ENCODE results near the gene SLC23A3.

- TF ChIP-seq, protein P1, sequence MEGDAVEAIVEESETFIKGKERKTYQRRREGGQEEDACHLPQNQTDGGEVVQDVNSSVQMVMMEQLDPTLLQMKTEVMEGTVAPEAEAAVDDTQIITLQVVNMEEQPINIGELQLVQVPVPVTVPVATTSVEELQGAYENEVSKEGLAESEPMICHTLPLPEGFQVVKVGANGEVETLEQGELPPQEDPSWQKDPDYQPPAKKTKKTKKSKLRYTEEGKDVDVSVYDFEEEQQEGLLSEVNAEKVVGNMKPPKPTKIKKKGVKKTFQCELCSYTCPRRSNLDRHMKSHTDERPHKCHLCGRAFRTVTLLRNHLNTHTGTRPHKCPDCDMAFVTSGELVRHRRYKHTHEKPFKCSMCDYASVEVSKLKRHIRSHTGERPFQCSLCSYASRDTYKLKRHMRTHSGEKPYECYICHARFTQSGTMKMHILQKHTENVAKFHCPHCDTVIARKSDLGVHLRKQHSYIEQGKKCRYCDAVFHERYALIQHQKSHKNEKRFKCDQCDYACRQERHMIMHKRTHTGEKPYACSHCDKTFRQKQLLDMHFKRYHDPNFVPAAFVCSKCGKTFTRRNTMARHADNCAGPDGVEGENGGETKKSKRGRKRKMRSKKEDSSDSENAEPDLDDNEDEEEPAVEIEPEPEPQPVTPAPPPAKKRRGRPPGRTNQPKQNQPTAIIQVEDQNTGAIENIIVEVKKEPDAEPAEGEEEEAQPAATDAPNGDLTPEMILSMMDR (IDR thresholded peaks at IDR 0.05) = no peak
- no peak for TF ChIP-seq POLR2AphosphoS5 (IDR thresholded peaks at IDR 0.05)
- TF ChIP-seq EP300 (IDR thresholded peaks at IDR 0.05) = no peak
- TF ChIP-seq POLR2A (IDR thresholded peaks at IDR 0.05) = no peak
These were observed 13.4 kb upstream of the SLC23A3 start for GRCh38 chr2:219183151-219183772.
